GM19395 (cell line): ENCODE data around the gene ACSS3.
"Not testable (repeated sequence)": the region's sequence is repeated elsewhere in the genome, so short reads cannot be mapped to it uniquely, and the experiment has no call there.

Experiments
- ATAC-seq: cut with Tn5 transposase; IDR thresholded peaks from one replicate; pipeline ENCODE4 v1.9.1; 2021; ENCODE audit warnings: mild to moderate bottlenecking, moderate library complexity; ENCODE audit not compliant: unreplicated experiment

Gene ACSS3

DNA sequence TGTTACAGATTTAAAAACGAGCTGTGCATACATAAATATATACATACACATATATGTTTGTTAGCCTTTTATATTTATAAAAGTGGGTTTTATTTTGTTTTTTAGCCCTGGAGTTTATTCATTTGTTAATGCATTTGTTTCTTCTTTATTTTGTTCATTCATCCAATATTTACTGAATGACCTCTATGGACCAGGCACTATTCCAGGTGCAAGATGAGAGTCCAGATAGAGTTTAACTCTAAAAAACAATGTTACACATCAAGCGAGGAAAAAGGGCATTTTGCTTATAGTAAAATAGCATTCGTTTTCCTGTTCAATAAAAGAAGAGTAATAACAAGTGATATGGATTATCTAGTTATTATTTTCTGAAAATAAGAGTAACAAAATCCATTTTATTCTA lies 14.2 kb downstream of the ACSS3 start:
- no peak for ATAC-seq

DNA sequence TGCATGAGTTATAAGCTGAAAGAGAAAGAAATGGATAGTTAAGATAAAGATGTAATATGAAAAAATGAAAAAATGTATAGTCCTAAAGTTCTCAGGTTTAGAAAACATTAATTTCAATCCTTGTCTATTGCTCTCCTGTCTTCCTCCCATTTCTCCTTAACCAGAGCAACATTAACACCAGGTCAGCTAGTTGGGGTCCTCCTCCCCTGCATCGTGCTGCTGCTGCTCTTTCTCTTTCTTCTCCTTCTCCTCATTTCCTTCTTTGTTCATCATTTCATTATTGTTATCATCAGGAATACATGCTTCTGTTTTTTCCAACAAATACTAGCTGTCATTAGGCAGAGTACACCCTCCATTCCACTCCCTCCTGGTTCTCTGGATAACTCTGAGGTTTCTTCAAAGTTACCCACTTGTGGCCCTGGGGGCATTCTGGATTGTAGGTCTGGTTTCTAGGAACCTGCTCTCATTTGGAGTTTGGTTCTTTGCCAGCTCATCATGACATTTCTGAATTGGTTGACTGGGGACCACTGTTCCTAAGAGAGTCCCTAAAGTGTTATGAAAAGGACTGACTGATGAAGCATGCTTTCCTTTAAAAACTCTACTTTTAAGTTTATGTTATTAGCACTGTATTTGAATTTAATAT lies 17.0 kb downstream of the ACSS3 start:
- no peak for ATAC-seq

DNA sequence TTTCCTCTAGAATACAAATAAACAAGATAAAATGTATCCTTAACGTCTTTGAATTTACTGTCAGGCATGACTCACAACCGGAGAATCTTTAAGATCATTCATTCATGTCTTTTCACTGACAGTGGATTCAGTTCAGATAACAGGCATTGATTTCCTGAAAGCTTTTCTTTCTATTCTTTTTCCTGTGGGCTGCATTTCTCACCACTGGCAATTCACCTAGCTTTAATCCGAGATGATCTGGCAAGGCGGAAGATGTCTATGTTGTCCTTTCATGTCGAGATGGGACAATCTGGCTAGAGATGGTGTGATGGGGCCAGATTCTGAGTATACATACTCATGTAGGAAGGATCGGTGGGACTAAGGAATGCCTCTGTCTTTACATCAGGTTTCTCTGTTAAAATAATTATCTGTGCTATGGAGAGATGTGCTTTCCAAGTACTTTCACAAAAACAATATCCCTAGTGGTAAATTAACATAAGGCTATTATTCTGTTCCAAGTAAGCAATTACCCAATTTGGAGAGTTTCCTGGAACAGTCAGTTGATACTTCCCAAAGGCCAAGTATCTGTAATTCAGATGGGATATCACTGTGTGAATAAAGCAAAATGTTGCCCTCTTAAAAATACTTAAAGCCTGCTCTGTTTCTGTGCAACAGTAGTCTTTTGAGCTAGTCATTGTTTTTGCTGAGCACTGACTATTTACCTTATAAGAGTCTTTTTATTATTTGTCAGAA lies 17.8 kb downstream of the ACSS3 start:
- no peak for ATAC-seq

- ATAC-seq, result no peak
These were observed 27.8 kb downstream of the ACSS3 start for GRCh38 chr12:81105687-81106086.

DNA sequence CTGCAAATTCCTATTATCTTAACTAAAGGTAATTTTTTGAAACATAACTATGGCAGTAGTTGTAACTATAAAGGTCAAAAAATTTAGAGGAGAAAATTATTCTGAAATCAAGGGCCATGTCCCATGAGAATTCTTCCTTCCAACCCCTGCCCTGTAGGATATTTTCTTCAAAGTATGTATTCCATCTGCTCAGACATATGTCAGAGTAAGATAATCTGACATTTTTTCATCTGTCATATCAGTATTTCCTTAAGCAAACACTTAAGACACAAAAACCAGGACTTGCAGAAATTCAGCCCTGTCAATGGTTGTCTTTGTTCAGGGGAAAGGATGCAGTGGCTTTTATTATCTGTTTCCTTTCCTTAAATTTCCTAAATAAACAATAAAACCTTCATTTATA lies 36.3 kb downstream of the ACSS3 start:
- ATAC-seq, result no peak

GRCh38 chr12:81119069-81119468 lies 41.2 kb downstream of the ACSS3 start:
- ATAC-seq, result not testable (repeated sequence)

DNA sequence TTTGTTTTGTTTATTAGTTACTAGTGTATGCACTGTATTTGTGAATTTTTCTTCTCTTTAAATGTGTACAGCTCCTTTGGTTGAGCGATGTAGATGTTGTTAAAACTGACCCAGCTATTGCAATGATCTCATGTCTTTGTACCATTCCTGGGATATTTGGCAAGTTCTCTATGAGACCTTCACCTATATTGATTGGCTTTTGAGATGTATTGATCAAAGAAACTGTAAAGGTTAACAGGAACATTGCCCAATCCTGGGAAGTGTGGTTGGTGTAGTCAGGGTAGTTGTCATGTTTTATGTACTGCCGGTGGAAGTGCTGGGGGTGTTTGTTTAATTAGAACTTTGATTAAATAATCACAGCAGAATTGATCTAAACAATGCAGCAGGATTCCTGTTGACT lies 43.1 kb downstream of the ACSS3 start:
- no peak for ATAC-seq

- no peak for ATAC-seq
These were observed 45.7 kb downstream of the ACSS3 start for GRCh38 chr12:81123611-81124010.

DNA sequence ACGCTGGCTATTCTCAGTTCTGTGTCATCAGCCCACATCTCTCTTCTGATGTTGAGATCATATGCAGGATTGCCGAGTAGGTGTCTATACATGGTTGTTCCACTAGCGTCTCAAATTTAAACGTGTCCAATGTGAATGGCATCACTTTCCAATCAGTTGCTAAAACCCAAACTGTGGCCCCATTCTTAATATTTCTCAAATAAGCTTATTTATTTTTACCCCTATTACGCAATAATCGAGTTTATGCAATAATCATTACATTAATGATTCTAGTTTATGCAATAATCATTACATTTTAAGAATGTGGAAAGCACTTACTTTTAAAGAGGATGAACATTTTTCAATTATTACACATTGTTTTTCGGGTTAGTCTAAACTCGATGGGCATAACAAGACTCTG lies 47.8 kb downstream of the ACSS3 start:
- ATAC-seq, result no peak

DNA sequence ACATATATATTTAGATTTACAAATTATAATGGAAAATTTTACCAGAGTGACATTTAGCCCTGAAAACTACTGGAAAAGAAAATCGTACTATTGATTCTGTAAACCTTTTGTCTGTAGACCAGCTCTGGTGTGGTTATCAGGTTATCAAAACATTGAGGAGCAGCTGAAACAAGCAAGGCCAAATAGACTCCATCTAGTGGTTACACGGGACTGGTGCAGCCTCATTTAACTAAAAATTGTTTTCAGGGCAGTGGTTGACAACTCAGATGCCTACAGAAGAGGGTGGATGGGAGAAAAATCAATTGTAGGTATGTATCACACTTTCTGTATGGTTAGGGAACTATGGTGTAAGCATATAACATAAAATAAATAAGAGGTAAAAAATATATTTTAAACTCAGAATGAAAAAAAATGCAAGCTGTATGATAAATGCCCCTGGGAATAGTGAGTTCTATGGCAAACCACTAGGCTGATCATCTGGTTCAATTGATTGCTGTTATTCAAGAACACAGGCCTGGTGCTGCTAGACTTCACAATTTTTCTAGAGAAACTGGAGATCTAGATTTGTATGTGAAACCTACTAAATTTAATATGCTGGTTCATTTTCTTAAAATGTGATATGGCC lies 51.2 kb downstream of the ACSS3 start:
- ATAC-seq, result peak; percentile 99

DNA sequence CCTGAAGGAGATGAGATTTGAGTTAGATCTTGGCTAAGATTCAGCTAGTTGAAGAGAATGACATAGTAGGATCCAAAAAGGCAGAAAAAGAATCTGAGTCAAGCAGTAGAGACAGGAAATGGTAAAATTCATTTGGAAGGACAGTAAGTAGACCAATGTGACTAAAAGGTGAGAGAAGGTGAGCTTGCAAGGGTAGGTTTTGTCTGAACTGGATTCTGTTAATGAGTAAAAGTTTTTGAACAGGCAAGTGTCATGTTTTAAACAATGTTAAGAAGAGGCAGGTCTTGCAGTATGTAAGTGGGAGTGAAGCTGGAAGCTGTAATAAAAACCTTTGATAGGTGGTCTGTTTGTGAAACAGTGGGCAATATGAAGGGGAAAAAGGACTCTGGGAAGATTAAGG lies 58.6 kb downstream of the ACSS3 start:
- ATAC-seq, result no peak

- no peak for ATAC-seq
These were observed 59.9 kb downstream of the ACSS3 start for GRCh38 chr12:81137801-81138200.

GRCh38 chr12:81141217-81141616 lies 63.3 kb downstream of the ACSS3 start:
- no peak for ATAC-seq

DNA sequence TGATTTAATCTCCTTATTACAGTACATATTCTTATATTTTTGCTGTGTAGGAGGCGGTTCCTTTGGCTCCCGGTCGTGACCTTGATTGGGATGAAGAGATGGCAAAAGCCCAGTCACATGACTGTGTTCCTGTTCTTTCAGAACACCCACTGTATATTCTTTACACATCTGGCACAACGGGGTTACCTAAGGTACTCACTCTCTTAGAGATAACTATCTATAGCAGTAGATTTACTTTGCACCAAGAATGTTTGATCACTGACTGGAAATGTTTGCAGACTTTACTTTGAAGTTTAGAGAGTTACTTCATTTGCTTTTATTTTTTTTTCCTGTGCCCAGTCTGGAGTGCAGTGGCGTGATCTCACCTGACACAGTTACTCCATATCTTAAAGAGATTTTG lies 65.2 kb downstream of the ACSS3 start:
- ATAC-seq, result no peak

GRCh38 chr12:81146228-81147225 lies 68.6 kb downstream of the ACSS3 start:
- no peak for ATAC-seq

GRCh38 chr12:81147292-81147919 lies 69.5 kb downstream of the ACSS3 start:
- no peak for ATAC-seq

DNA sequence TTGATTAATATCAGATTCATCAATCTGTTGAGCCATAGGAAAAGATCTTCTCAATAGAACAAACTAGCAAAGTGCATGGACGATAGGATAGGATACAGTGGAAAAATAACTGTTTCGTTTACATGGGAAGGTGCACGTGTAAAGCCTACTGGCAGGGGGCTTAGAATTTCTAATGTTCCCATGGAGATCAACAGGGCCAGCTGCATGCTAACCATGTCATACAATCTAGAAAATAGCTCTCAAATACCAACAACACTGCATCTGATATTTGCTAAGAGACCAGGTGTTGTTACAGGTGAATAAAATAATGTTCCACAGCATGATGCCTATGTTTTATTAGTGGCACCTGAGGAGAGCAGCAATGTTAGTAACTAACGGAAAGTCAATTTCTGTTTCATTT lies 72.5 kb downstream of the ACSS3 start:
- ATAC-seq, result no peak

DNA sequence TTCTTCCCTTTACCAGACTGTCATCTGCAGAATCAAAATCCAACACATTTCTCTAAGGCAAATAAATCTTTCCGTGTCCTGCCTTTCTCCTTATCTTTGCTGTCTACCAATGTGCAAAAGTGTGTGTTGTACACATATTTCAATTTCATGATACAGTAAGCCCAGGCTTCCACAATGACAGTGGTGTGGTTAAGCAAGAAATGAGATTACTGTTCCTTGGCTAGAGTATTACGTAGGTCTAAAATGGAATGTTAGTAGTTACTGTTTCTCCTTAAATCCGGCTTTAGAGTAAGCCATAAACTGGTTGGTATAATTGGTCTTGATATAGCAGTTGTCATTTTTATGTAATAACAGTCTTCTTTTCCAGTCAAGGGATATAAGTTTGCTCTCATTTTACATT lies 82.0 kb downstream of the ACSS3 start:
- ATAC-seq, result no peak

GRCh38 chr12:81161680-81162079 lies 83.8 kb downstream of the ACSS3 start:
- ATAC-seq, result no peak

DNA sequence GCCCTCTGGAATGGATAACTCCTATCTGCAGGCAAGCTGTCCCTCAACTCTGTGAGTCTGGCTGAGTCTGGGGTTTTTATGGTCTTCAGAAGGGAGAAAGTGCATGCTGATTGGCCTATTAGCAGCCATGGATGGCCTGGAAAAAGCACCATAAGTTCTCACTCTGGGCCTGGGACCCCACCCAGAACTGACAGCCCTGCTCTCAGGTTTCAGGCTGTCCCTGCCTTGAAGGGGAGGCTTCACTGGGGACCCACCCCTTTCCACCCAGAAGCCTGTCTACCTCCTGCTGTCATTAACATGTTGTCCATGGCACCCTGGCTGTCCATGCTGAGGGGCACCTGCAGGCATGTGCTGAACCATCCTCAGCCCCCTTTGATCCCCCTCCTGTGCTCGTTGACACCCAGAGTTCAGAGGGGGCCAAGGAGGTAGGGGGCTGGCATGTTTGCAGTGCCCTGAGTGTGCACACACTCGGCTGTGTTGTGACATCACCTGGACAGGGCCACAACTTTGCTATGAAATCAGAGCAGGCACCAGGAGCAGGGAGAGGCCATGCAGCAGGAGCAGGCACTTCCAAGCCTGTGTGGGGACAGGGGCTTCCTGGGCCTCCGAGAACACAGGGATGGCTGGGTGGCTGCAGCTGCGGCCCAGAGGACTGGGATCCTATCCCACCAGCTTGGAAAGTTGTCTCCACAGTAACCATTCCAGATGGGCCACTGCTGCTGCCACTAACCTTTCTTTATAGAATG lies 84.7 kb downstream of the ACSS3 start:
- no peak for ATAC-seq
